OCI-LY1 (cell line): Measurements from ENCODE around the gene SH3GLB1.

ENCODE experiments used
- H2AFZ ChIP-seq: fragments of 200-600 bp; sonication (generic), shearing (Covaris generic); 2 replicates; pipeline ENCODE4 v1.6.0; 2014; ENCODE audit warnings: antibody characterized with exemption, mild to moderate bottlenecking, low read length
- H3F3A ChIP-seq: fragments of 200-600 bp; sonication (generic), shearing (Covaris generic); 2 replicates; pipeline ENCODE4 v1.6.0; 2014; ENCODE audit warnings: mild to moderate bottlenecking, antibody characterized with exemption, low read length, moderate library complexity; ENCODE audit not compliant: insufficient read depth
- H3K27ac ChIP-seq: fragments of 200-600 bp; sonication (generic); 2 replicates; pipeline ENCODE4 v1.5.1; 2014; ENCODE audit warnings: low read length, mixed run types, mild to moderate bottlenecking, low read depth; ENCODE audit not compliant: poor library complexity, severe bottlenecking
- H3K27me3 ChIP-seq: fragments of 200-600 bp; sonication (generic); 2 replicates; pipeline ENCODE4 v1.6.0; 2014; ENCODE audit warnings: antibody characterized with exemption, mild to moderate bottlenecking, low read length, moderate library complexity; ENCODE audit not compliant: insufficient read depth
- H3K36me3 ChIP-seq: fragments of 200-600 bp; sonication (generic); 2 replicates; pipeline ENCODE4 v1.6.1; 2014; ENCODE audit warnings: mild to moderate bottlenecking, antibody characterized with exemption, low read length, moderate library complexity, mixed read lengths; ENCODE audit not compliant: insufficient read depth
- H3K4me1 ChIP-seq: fragments of 200-600 bp; sonication (generic); 2 replicates; pipeline ENCODE4 v1.5.1; 2014; ENCODE audit warnings: mild to moderate bottlenecking, low read length, moderate library complexity; ENCODE audit not compliant: insufficient read depth, severe bottlenecking
- H3K4me2 ChIP-seq: fragments of 200-600 bp; sonication (generic), shearing (Covaris generic); 2 replicates; pipeline ENCODE4 v1.6.1; 2014; ENCODE audit warnings: low read length
- H3K4me3 ChIP-seq: fragments of 200-600 bp; sonication (generic); 2 replicates; pipeline ENCODE4 v1.5.1; 2014; ENCODE audit warnings: low read length, low read depth, mild to moderate bottlenecking, mixed read lengths; ENCODE audit not compliant: poor library complexity, severe bottlenecking
- H3K79me2 ChIP-seq: fragments of 200-600 bp; shearing (Covaris generic); 2 replicates; pipeline ENCODE4 v1.6.1; 2016; ENCODE audit warnings: mixed run types, low read length, mixed read lengths; ENCODE audit not compliant: insufficient read depth
- H3K9ac ChIP-seq: fragments of 200-600 bp; sonication (generic), shearing (Covaris generic); 2 replicates; pipeline ENCODE4 v1.6.1; 2014; ENCODE audit warnings: mild to moderate bottlenecking, low read length, mixed read lengths
- H3K9me2 ChIP-seq: fragments of 200-600 bp; sonication (generic), shearing (Covaris generic); 2 replicates; pipeline ENCODE4 v1.6.1; 2014; ENCODE audit warnings: low read depth, mild to moderate bottlenecking, low read length, mixed read lengths
- H3K9me3 ChIP-seq: fragments of 200-600 bp; shearing (Covaris generic); 2 replicates; pipeline ENCODE4 v1.6.1; 2014; ENCODE audit warnings: low read length, mixed read lengths
- H4K20me1 ChIP-seq: fragments of 200-600 bp; sonication (generic), shearing (Covaris generic); 2 replicates; pipeline ENCODE4 v1.6.0; 2016; ENCODE audit warnings: mild to moderate bottlenecking, low read length; ENCODE audit not compliant: insufficient read depth
- CTCF ChIP-seq: fragments of 200-600 bp; sonication (generic), shearing (Covaris generic); IDR thresholded peaks from 2 replicates; pipeline ENCODE4 v1.5.1; 2017; ENCODE audit warnings: mild to moderate bottlenecking, antibody characterized with exemption, low read length, moderate library complexity, mixed read lengths
- EZH2 ChIP-seq: fragments of 200-600 bp; sonication (generic), shearing (Covaris generic); IDR thresholded peaks from 2 replicates; pipeline ENCODE4 v1.8.0; 2017; ENCODE audit warnings: borderline replicate concordance, mixed run types, mild to moderate bottlenecking, antibody characterized with exemption, low read length, moderate library complexity, mixed read lengths

Gene SH3GLB1

GRCh38 chr1:86773341-86774288 is 69.2 kb downstream of the SH3GLB1 start:
- no peaks in the 10 kb centered on the region for H3K9me3 ChIP-seq

GRCh38 chr1:86774305-86775295 is 70.2 kb downstream of the SH3GLB1 start:
- no peaks in the 10 kb centered on the region for H3K79me2 ChIP-seq
- H3K27ac ChIP-seq = peak overlapping the region; percentile 30
- H3F3A ChIP-seq = no peaks in the 10 kb centered on the region
- no peaks in the 10 kb centered on the region for H3K36me3 ChIP-seq
- peak overlapping the region; percentile 47; the same call in 1 of the 2 replicates for H3K9ac ChIP-seq
- peak overlapping the region; percentile 78; the same call in 1 of the 2 replicates for H2AFZ ChIP-seq
- H3K9me2 ChIP-seq = no peaks in the 10 kb centered on the region
- H4K20me1 ChIP-seq = no peaks in the 10 kb centered on the region
- peak overlapping the region; percentile 47 for H3K4me2 ChIP-seq
- H3K4me1 ChIP-seq = peaks cover 28% of the 10 kb centered on the region
- no peaks in the 10 kb centered on the region for H3K9me3 ChIP-seq
- H3K27me3 ChIP-seq = no peaks in the 10 kb centered on the region
- TF ChIP-seq EZH2 (no peak), CTCF (no peak)
- H3K4me3 ChIP-seq = peak overlapping the region; percentile 19

More at GRCh38 chr1:86773341-86774288, 69.2 kb downstream of the SH3GLB1 start:
- Histone ChIP-seq H3K36me3 (no peaks in the 10 kb centered on the region), H3K27me3 (no peaks in the 10 kb centered on the region), H3F3A (no peaks in the 10 kb centered on the region), H3K9me2 (no peaks in the 10 kb centered on the region), H3K4me3 (peak overlapping the region; percentile 19), H3K4me1 (peaks cover 28% of the 10 kb centered on the region), H3K79me2 (no peaks in the 10 kb centered on the region), H3K9ac (peak overlapping the region; percentile 47; the same call in 1 of the 2 replicates), H3K4me2 (peak overlapping the region; percentile 47), H3K27ac (peak overlapping the region; percentile 26), H4K20me1 (no peaks in the 10 kb centered on the region), H2AFZ (peak overlapping the region; percentile 78; the same call in 1 of the 2 replicates)
- TF ChIP-seq EZH2 (no peak), CTCF (no peak)

DNA sequence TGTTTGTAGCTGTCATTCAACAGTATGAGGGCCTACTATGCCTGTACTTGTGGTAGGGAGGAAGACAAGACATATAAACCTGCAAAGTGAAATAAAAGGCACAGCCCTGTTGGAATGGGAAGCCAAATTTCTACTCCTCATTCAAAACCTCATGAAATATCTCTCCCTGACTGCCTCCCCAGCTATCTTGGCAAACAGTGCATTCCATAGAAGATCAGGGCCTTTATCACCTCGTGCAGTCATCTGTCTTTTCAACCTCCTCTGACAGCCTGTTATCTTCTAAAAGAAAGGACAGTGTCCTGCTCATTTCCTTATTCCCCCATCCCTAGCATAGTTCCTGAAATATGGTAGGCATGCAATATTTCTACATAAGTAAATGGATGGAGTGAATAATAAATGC is 71.0 kb downstream of the SH3GLB1 start:
- Histone ChIP-seq H4K20me1 (no peaks in the 10 kb centered on the region), H3K9me2 (no peaks in the 10 kb centered on the region), H3K4me1 (peaks cover 28% of the 10 kb centered on the region), H3F3A (no peaks in the 10 kb centered on the region), H3K36me3 (no peaks in the 10 kb centered on the region), H3K9me3 (no peaks in the 10 kb centered on the region), H2AFZ (no peak overlapping the region), H3K9ac (no peak overlapping the region), H3K4me2 (no peak overlapping the region), H3K4me3 (no peak overlapping the region), H3K79me2 (no peaks in the 10 kb centered on the region), H3K27me3 (no peaks in the 10 kb centered on the region), H3K27ac (no peak overlapping the region)
- TF ChIP-seq CTCF = no peak
- TF ChIP-seq EZH2 = no peak
